Fibroblast of skin of left biceps (primary cell): ENCODE measurements around the gene PCDHGB3.
"Not testable (repeated sequence)": the region's sequence is repeated elsewhere in the genome, so short reads cannot be mapped to it uniquely, and the experiment has no call there.

Source experiments
- DNase-seq, 2 experiments: peaks; one replicate each; pipeline ENCODE4 v3.0.0-alpha.2; 2013; ENCODE audit warnings: low read depth in 2 of 2

The PCDHGB3 gene

GRCh38 chr5:141369994-141370848, at the start of gene PCDHGB3:
Gene PCDHGB3, plus strand, starts transcription at chr5:141370242. Its CDS starts 153 bp downstream, at chr5:141370395.
- DNase-seq: no peak

GRCh38 chr5:141322261-141322660, 47.8 kb upstream of the PCDHGB3 start:
- no peak for DNase-seq

- DNase-seq: no peak
Measured at GRCh38 chr5:141326088-141326854, 43.8 kb upstream of the PCDHGB3 start.

GRCh38 chr5:141328231-141328630, 41.8 kb upstream of the PCDHGB3 start:
- DNase-seq: no peak

GRCh38 chr5:141330299-141331080, 39.6 kb upstream of the PCDHGB3 start, which contains the start of gene PCDHGA1:
Gene PCDHGA1, plus strand, starts transcription at chr5:141330514.
- DNase-seq: no peak

GRCh38 chr5:141332571-141332970, 37.5 kb upstream of the PCDHGB3 start:
- DNase-seq: not testable (repeated sequence)

GRCh38 chr5:141338538-141339306, 31.3 kb upstream of the PCDHGB3 start, which contains the start of gene PCDHGA2:
Gene PCDHGA2, plus strand, starts transcription at chr5:141338760.
- DNase-seq: no peak

- DNase-seq: not testable (repeated sequence)
Measured at GRCh38 chr5:141340781-141341354, 29.2 kb upstream of the PCDHGB3 start.

- DNase-seq: no peak
Measured at GRCh38 chr5:141342773-141343172, 27.3 kb upstream of the PCDHGB3 start.

- DNase-seq: no peak
Measured at GRCh38 chr5:141343242-141343952, 26.6 kb upstream of the PCDHGB3 start, which contains the start of gene PCDHGA3. Gene PCDHGA3, plus strand, starts transcription at chr5:141343829. Its CDS starts 205 bp downstream, at chr5:141344034.

- DNase-seq: no peak
Measured at GRCh38 chr5:141343953-141344463, 26.0 kb upstream of the PCDHGB3 start.

- DNase-seq: no peak
Measured at GRCh38 chr5:141345327-141345726, 24.7 kb upstream of the PCDHGB3 start.

GRCh38 chr5:141346017-141346416, 24.0 kb upstream of the PCDHGB3 start:
- not testable (repeated sequence) for DNase-seq

GRCh38 chr5:141349917-141350619, 20.0 kb upstream of the PCDHGB3 start, which contains the start of gene PCDHGB1:
Gene PCDHGB1, plus strand, starts transcription at chr5:141350099. Its CDS starts 162 bp downstream, at chr5:141350261.
- DNase-seq: no peak

GRCh38 chr5:141351591-141351990, 18.5 kb upstream of the PCDHGB3 start:
- no peak for DNase-seq

GRCh38 chr5:141354900-141355469, 15.1 kb upstream of the PCDHGB3 start, which contains the start of gene PCDHGA4:
Gene PCDHGA4, plus strand, starts transcription at chr5:141355021. Its CDS starts 87 bp downstream, at chr5:141355108.
- no peak for DNase-seq

- no peak for DNase-seq
Measured at GRCh38 chr5:141355641-141356040, 14.4 kb upstream of the PCDHGB3 start.

GRCh38 chr5:141356133-141356532, 13.9 kb upstream of the PCDHGB3 start:
- no peak for DNase-seq
